Panc1 (cell line): Measurements from ENCODE around the gene USF3.

Source experiments
- CTCF ChIP-seq: fragments of 450-650 bp; IDR thresholded peaks from 2 replicates; pipeline ENCODE4 v1.5.1; 2017; ENCODE audit warnings: mild to moderate bottlenecking
- POLR2AphosphoS5 ChIP-seq: IDR thresholded peaks from 2 replicates; pipeline ENCODE4 v1.6.1; 2012; ENCODE audit warnings: mild to moderate bottlenecking, low read depth, low read length, moderate library complexity
- REST ChIP-seq, 2 experiments: IDR thresholded peaks; 2 replicates each; pipeline ENCODE4 v1.6.1; 2011 to 2012; ENCODE audit warnings: low read depth in 2 of 2, control low read depth in 1 of 2, low read length in 1 of 2, mild to moderate bottlenecking in 1 of 2, moderate library complexity in 1 of 2; ENCODE audit not compliant: insufficient read depth in 1 of 2
- SIN3A ChIP-seq: IDR thresholded peaks from 2 replicates; pipeline ENCODE4 v1.6.1; 2012; ENCODE audit warnings: low read depth, mild to moderate bottlenecking, low read length, moderate library complexity, borderline replicate concordance; ENCODE audit not compliant: insufficient read depth
- TCF7L2 ChIP-seq: IDR thresholded peaks from 2 replicates; pipeline ENCODE4 v1.6.1; 2011; ENCODE audit warnings: mild to moderate bottlenecking, low read depth, low read length, inconsistent platforms

GRCh38 chr3:113728661-113729060, 32.2 kb upstream of the USF3 start:
- TF ChIP-seq CTCF (0 out of 2 replicates have a peak, but pooled peaks have one; percentile 4), TCF7L2 (no peak), POLR2AphosphoS5 (no peak), SIN3A (no peak), REST (IDR thresholded peaks at IDR 0.05; ENCODE audit: insufficient read depth in 1 of 2, low read depth in 2 of 2, low read length in 1 of 2) (no peak)
